OCI-M2 (cell line): Measurements from ENCODE around the gene SLC49A4.

Experiments used
- DNase-seq: peaks from one replicate; lab custom pipeline; 2025; ENCODE audit not compliant: unreplicated experiment; lab: John Stamatoyannopoulos, UW

Gene SLC49A4

GRCh38 chr3:122902326-122902725 lies 107.5 kb downstream of the SLC49A4 start:
- no peak for DNase-seq

DNA sequence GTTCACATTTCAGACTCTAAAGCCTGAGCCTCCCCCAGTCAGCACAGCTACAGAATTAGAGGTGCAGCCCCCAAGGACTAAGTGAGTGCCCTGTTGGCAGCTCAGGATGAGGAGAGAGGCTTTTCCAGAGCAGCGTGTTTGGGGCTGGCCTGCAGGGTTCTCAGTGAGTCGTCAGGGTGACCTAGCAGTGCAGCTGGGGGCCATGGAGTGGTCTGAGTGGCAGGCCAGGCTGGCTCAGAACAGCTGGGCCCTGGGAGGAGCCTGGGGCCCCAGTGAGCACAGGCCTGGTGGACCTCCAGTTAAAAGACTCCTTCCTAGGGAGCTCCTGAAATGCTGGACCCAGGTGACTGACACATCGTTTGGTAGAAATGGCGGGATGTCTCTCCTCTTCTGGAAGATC lies 108.3 kb downstream of the SLC49A4 start:
- DNase-seq, result no peak

- DNase-seq, result no peak
Measured at GRCh38 chr3:122907471-122907870, 112.6 kb downstream of the SLC49A4 start.

DNA sequence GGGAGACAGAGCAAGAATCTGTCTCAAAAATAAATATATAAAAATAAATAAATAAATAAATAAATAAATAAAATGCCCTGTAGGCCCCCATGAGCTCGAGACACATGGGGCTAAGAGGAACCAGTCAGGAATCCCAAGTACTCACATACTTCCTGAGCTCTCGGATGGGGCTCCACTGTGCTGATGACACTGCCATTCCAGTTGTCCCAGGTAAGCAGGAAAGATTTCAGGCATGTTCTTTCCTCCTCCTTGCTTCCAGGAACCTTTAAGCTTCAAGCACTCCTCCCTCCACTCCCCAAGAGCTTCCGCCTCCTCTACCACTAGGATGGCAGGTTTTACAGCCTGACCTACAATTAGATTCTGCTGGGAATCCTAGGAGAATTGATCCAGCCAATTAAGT lies 113.4 kb downstream of the SLC49A4 start:
- no peak for DNase-seq

DNA sequence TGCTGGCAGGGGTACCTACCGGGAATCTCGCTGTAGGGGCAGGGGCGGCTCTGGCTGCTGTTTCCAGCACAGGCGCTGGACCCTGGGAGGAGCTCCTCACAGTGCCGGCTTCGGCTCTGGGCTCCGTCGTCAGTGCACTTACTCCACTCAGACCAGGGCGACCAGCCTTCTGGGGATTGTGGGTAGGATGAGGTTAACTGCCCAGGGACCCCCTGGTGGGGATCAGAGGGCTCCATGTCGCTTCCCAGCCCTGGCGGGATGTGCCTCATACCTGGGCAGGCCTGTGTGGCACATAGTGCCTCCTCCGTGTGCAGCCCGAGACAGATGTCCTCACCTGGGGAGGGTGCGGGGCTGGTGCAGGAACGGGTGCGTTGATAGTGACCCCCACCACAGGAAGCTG lies 117.0 kb downstream of the SLC49A4 start:
- DNase-seq, result no peak

DNA sequence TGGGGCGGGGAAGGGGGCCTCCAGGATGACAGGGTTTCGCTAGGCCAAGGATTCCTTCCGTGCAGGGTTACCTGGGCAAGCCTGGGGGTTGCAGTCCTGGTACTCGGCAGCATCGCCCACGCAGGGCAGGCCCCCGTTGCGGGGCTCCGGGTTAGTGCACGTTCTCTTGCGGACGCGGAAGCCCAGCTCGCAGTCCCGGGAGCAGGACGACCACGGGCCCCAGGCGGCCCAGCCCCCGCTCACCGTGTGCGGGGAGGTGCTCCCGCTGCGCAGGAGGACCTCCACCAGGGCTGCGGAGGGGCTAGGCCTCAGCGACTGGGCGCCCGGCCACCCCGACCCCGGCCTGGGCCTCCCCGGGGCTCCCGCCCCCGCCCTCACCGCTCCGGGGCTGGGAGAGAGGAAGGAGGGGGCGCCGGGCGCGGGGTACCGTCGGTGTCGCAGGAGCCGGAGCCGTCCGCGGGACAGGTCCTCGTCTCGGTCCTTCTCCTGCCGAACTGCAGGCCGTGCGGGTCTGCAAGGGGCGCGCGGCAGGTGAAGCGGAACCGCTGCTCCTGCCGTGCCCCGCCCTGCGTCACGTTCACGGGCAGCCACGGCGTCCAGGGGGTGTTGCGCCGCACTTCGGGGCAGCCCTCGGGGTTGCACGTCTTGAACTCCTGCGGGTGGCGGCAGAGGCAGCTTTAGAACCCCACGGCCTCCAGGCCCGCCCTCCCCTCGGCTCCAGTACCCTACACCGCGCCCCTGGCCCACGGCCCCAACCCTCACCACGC lies 118.1 kb downstream of the SLC49A4 start:
- DNase-seq, result no peak

GRCh38 chr3:122913539-122914100 lies 118.8 kb downstream of the SLC49A4 start:
- no peak for DNase-seq

DNA sequence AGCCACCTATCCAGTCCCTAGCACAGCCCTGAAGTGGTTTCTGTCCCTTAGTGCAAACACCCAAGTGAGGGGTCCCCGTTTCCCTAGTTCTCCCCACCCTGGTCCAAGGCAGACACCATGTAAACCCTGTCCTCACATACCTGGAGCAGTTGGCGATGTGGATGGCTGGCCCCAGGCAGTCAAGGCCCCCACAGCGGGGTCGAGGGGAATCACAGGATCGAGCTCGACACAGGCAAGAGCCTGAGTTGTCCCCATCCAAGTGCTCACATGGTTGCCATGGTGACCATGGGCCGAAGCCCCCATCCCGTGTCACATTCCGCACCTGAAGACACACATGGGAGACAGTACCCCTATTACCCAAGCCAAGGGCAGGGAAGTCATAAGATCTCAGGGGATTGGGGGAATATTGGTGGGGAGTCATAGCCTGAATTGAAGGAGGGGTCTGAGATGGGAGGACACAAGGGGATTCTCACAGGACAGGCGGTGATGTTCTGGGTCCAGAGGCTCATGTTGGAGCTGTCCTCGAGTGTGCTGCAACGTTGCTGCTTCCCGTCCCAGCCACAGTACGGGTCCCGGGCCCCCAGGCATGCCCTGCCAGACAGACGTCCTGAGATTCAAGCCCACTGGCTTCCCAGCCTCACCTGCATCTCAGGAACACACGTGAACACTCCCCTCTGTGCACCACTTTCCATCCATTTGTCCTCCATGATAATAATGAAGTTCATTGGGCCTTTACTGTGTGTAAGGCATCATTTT lies 120.6 kb downstream of the SLC49A4 start:
- DNase-seq, result no peak

- no peak for DNase-seq
Measured at GRCh38 chr3:122916084-122916483, 121.2 kb downstream of the SLC49A4 start.

- no peak for DNase-seq
Measured at GRCh38 chr3:122916580-122916979, 121.7 kb downstream of the SLC49A4 start.

DNA sequence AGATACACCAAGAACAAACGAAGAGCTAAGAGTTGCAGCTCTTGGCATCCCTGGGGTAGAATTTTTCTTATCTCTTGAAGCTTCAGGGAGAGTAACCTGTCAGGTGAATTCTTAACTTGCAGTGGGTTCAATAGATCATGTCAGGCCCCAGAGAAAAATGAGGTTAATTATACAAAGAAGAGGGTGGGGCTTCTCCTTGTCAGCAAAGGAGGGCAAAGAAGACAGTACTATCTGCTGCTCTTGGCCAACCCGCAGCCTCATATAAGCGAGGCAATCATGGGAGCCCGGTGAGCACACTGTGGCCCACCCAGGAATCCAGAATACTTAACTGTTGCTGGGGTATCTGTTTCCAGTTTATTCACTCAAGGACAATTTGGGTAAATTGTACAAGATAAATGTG lies 122.5 kb downstream of the SLC49A4 start:
- DNase-seq, result no peak

- no peak for DNase-seq
Measured at GRCh38 chr3:122918576-122919290, 123.9 kb downstream of the SLC49A4 start.

GRCh38 chr3:122919291-122919610 lies 124.4 kb downstream of the SLC49A4 start:
- DNase-seq, result no peak

GRCh38 chr3:122920986-122921385 lies 126.1 kb downstream of the SLC49A4 start:
- no peak for DNase-seq

GRCh38 chr3:122921791-122922651 lies 127.2 kb downstream of the SLC49A4 start:
- DNase-seq, result no peak

- no peak for DNase-seq
Measured at GRCh38 chr3:122923611-122924010, 128.7 kb downstream of the SLC49A4 start.

DNA sequence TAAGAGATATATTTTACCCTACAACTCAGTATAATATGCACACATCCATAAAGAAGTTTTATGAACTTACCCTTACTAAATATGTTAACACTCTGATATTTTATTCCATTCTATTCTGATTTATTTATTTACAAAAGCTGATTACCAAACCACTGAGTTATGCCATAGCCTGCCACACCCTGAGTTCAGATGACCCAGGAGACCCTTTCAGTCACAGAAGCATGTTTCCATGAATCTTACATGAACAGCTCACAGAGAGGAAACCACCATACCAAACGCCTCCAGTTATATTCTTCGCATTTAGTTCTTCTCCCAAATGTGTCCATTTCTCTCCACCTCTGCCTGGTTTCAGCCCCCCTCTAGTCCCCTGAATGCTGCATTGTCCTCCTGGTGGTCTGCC lies 129.2 kb downstream of the SLC49A4 start:
- DNase-seq, result no peak

- no peak for DNase-seq
Measured at GRCh38 chr3:122925756-122926155, 130.9 kb downstream of the SLC49A4 start.

GRCh38 chr3:122926322-122926721 lies 131.5 kb downstream of the SLC49A4 start:
- no peak for DNase-seq

DNA sequence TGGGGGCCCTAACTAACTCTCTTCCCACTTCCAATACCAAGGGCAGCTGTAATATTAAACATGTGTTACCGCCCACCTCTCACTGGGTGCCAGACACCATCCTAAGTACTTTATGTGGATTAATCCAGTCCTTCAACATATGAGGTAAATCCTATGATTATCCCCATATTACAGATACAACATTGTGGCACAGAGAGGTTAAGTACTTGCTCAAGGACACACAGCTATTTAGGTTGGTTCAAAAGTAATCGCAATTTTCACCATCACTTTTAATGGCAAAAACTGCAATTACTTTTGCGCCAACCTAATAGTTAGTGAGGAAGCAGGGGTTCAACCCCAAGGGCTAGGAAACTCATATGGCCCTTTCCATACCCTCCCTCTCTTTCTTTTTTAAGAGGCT lies 131.9 kb downstream of the SLC49A4 start:
- no peak for DNase-seq

DNA sequence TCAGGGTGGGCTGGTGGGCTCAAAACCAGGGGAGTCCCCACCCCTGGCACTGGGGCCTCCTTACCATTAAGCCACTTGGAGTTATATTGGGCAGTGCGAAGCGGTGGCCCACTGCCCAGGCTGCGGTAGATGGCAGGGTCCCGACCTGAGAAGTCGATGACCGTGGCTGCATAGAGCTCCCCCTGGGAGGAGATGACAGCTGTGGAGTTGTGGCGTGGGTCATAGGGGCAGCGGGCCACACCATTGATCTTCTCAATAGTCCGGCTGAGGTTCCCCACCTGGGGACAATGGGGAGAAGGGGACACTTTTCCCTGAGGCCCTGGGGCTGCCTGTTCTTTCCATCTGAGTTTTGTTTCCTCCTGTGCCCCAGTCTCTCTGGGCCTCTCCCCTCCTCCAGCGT lies 132.9 kb downstream of the SLC49A4 start:
- DNase-seq, result no peak
